DND-41 (cell line): Measurements from ENCODE around the gene MICAL2.

ENCODE experiments used
- ATAC-seq: fragments of 200-7000 bp; cut with Tn5 transposase; 3 replicates; pipeline ENCODE4 v1.9.1; 2021; ENCODE audit warnings: low read depth; ENCODE audit not compliant: insufficient read depth
- DNase-seq: peaks from one replicate; pipeline ENCODE4 v3.0.0-alpha.2; 2020
- H2AFZ ChIP-seq: 2 replicates; pipeline ENCODE4 v1.6.0; 2012; ENCODE audit warnings: low read depth, low read length
- H3K27ac ChIP-seq: 2 replicates; pipeline ENCODE4 v1.5.1; 2012; ENCODE audit warnings: low read length, inconsistent platforms
- H3K27me3 ChIP-seq: fragments of 200-600 bp; sonication (generic); 2 replicates; pipeline ENCODE4 v1.6.0; 2012; ENCODE audit warnings: low read length, mild to moderate bottlenecking, inconsistent platforms; ENCODE audit not compliant: insufficient read depth, poor library complexity
- H3K36me3 ChIP-seq: 2 replicates; pipeline ENCODE4 v1.5.1; 2012; ENCODE audit warnings: low read length, inconsistent platforms; ENCODE audit not compliant: insufficient read depth
- H3K4me1 ChIP-seq: 2 replicates; pipeline ENCODE4 v1.5.1; 2012; ENCODE audit warnings: mild to moderate bottlenecking, low read length; ENCODE audit not compliant: insufficient read depth
- H3K4me2 ChIP-seq: 2 replicates; pipeline ENCODE4 v1.6.0; 2012; ENCODE audit warnings: mild to moderate bottlenecking, moderate library complexity, low read length, inconsistent platforms; ENCODE audit not compliant: insufficient read depth
- H3K4me3 ChIP-seq, 2 experiments: fragments of 200-600 bp in 1 of 2; shearing (Covaris generic) in 1 of 2; 2 replicates each; pipeline ENCODE4 v1.5.1; 2012 to 2016; ENCODE audit warnings: inconsistent platforms in 2 of 2, low read length in 2 of 2, mild to moderate bottlenecking in 2 of 2, low read depth in 1 of 2, moderate library complexity in 1 of 2
- H3K79me2 ChIP-seq: 2 replicates; pipeline ENCODE4 v1.6.0; 2012; ENCODE audit warnings: low read length, inconsistent platforms; ENCODE audit not compliant: insufficient read depth
- H3K9ac ChIP-seq: 2 replicates; pipeline ENCODE4 v1.6.0; 2012; ENCODE audit warnings: low read depth, mild to moderate bottlenecking, inconsistent platforms, low read length, moderate library complexity
- H3K9me3 ChIP-seq: 2 replicates; pipeline ENCODE4 v1.5.1; 2012; ENCODE audit warnings: low read length, moderate library complexity, mild to moderate bottlenecking, inconsistent platforms; ENCODE audit not compliant: insufficient read depth, severe bottlenecking
- H4K20me1 ChIP-seq: 2 replicates; pipeline ENCODE4 v1.6.0; 2012; ENCODE audit warnings: low read length; ENCODE audit not compliant: insufficient read depth
- EZH2 ChIP-seq: IDR thresholded peaks from 3 replicates; pipeline ENCODE4 v1.6.1; 2012; ENCODE audit warnings: borderline replicate concordance, low read depth, mild to moderate bottlenecking, moderate library complexity, low read length, inconsistent platforms; ENCODE audit not compliant: severe bottlenecking
- TF ChIP-seq, protein P1 (sequence below): IDR thresholded peaks from 2 replicates; pipeline ENCODE4 v1.5.1; 2012; ENCODE audit warnings: borderline replicate concordance, low read length, moderate library complexity, mild to moderate bottlenecking; ENCODE audit not compliant: poor library complexity, severe bottlenecking; ENCODE audit errors: extremely low read depth

MICAL2 gene

DNA sequence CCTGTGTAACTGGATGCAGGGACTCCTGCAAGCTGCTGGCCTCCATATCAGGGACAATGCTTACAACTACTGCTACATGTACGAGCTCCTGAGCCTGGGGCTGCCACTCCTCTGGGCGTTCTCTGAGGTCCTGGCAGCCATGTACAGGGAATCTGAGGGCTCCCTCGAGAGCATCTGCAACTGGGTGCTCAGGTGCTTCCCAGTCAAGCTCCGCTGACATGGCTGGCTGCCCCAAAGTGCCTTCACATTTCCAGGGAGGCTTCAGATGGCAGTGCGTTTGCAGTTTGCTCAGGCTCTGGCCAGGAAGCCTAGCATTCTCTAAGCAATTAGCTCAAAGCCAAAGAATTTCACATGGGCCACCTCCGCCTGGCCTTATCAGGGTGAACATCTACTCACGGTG, 149.6 kb downstream of the MICAL2 start:
- Histone ChIP-seq H3K27me3 (no peaks in the 10 kb centered on the region), H3K4me2 (no peak overlapping the region), H3K27ac (no peak overlapping the region), H3K36me3 (no peaks in the 10 kb centered on the region), H3K4me3 (no peak overlapping the region), H4K20me1 (no peaks in the 10 kb centered on the region), H2AFZ (no peak overlapping the region), H3K4me1 (no peaks in the 10 kb centered on the region), H3K79me2 (no peaks in the 10 kb centered on the region), H3K9ac (no peak overlapping the region), H3K9me3 (no peaks in the 10 kb centered on the region)
- DNase-seq (no peak), ATAC-seq (no peak)
- TF ChIP-seq, protein P1, sequence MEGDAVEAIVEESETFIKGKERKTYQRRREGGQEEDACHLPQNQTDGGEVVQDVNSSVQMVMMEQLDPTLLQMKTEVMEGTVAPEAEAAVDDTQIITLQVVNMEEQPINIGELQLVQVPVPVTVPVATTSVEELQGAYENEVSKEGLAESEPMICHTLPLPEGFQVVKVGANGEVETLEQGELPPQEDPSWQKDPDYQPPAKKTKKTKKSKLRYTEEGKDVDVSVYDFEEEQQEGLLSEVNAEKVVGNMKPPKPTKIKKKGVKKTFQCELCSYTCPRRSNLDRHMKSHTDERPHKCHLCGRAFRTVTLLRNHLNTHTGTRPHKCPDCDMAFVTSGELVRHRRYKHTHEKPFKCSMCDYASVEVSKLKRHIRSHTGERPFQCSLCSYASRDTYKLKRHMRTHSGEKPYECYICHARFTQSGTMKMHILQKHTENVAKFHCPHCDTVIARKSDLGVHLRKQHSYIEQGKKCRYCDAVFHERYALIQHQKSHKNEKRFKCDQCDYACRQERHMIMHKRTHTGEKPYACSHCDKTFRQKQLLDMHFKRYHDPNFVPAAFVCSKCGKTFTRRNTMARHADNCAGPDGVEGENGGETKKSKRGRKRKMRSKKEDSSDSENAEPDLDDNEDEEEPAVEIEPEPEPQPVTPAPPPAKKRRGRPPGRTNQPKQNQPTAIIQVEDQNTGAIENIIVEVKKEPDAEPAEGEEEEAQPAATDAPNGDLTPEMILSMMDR: no peak
- no peak for TF ChIP-seq EZH2

DNA sequence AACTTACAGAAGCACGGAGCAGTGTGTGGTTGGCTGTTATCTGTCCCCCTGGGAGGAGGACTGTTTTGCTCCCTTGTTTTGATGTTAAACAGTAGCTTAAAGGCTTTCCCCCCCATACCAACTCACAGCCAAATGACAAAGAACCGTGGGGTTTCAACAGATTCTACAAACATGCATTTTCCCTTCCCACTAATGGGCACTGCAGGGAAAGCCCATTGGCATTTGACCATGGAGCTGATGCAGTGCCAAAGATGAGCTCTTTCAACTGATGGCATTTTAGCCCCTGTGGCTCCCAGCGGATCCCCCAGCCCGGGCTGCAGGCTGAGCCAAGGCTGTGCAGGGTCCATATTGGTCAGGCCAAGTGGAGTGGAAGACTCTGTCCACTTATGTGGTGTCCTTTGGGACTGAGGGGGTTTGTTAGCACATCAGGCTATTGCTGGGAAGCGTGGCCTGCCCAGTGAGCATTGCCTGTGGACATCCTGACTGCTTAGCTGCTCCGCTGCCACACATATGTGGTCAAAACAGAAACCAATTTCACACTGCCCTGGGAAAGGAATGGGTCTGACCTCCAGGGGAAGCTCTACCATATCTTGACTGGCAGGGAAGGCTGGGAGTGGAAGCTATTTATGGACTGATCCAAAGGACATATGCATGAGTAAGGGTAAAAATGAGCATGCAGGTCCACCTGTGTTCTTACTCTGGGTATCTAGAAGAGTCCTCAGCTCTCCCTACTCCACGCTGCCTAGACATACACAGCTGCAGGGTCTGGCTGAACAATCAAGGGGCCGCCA, 150.5 kb downstream of the MICAL2 start:
- Histone ChIP-seq H3K36me3 (no peaks in the 10 kb centered on the region), H3K4me3 (no peak overlapping the region), H4K20me1 (no peaks in the 10 kb centered on the region), H3K9ac (no peak overlapping the region), H3K4me1 (no peaks in the 10 kb centered on the region), H3K9me3 (no peaks in the 10 kb centered on the region), H3K27ac (no peak overlapping the region), H3K27me3 (no peaks in the 10 kb centered on the region), H3K79me2 (no peaks in the 10 kb centered on the region), H2AFZ (no peak overlapping the region), H3K4me2 (no peak overlapping the region)
- DNase-seq (no peak), ATAC-seq (no peak)
- TF ChIP-seq, protein P1: no peak
- TF ChIP-seq EZH2: no peak

DNA sequence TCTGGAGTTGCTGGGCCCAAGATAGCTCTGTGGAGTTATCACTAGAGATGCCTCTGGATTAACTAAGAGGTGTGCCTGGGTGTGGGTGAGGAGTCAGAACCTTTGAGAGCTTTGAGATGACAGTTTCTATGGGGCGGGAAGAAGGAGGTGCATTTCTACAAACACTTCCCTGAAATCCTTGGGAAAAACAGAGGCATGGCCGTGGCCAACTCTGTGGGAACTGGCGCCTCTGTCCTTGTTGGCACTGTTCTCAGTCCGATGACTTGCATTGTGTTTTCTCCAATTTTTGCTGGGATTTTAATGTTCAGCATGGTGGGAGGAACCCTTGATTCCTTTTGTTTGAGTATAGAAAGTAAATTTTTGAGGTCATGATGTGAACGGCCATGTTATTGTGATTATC, 151.2 kb downstream of the MICAL2 start:
- no peak for ATAC-seq
- no peak overlapping the region for H3K4me2 ChIP-seq
- TF ChIP-seq, protein P1: no peak

More for the DNA sequence above, 151.2 kb downstream of the MICAL2 start:
- H3K79me2 ChIP-seq: no peaks in the 10 kb centered on the region
- H3K27ac ChIP-seq: no peak overlapping the region
- H3K36me3 ChIP-seq: no peaks in the 10 kb centered on the region
- DNase-seq: no peak
- no peaks in the 10 kb centered on the region for H4K20me1 ChIP-seq
- no peak overlapping the region for H3K9ac ChIP-seq
- H2AFZ ChIP-seq: no peak overlapping the region
- H3K27me3 ChIP-seq: no peaks in the 10 kb centered on the region
- no peak overlapping the region for H3K4me3 ChIP-seq
- H3K4me1 ChIP-seq: no peaks in the 10 kb centered on the region
- no peaks in the 10 kb centered on the region for H3K9me3 ChIP-seq
